Lower lobe of right lung (tissue), 2 donors: ENCODE data around the gene ACVRL1. TPM values are rescaled to one million over a fixed set of nuclear protein-coding genes. Genes with fewer than 3 reads are reported as not detected.

ENCODE experiments used
- ATAC-seq, 2 donors: fragments of 200-7000 bp; cut with Tn5 transposase; one replicate each; pipeline ENCODE4 v1.9.1; 2020 to 2022; ENCODE audit warnings: mild to moderate bottlenecking in 2 of 2, moderate library complexity in 2 of 2
- DNase-seq: peaks from one replicate; pipeline ENCODE4 v3.0.0-alpha.2; 2020
- H3K27ac ChIP-seq: fragments of 200-600 bp; one replicate; pipeline ENCODE4 v1.8.0; 2022
- H3K27me3 ChIP-seq: fragments of 200-600 bp; one replicate; pipeline ENCODE4 v1.8.0; 2022; ENCODE audit warnings: low read depth
- H3K36me3 ChIP-seq: fragments of 200-600 bp; one replicate; pipeline ENCODE4 v1.8.0; 2022; ENCODE audit warnings: mild to moderate bottlenecking
- H3K4me1 ChIP-seq: fragments of 200-600 bp; one replicate; pipeline ENCODE4 v1.8.0; 2022
- H3K4me3 ChIP-seq: fragments of 200-600 bp; one replicate; pipeline ENCODE4 v1.8.0; 2022; ENCODE audit warnings: mild to moderate bottlenecking
- H3K9me3 ChIP-seq: fragments of 200-600 bp; one replicate; pipeline ENCODE4 v1.8.0; 2022
- intact Hi-C: fragments of 100-400 bp; cut with DNase I; formaldehyde crosslinking; loops from one replicate; pipeline ENCODE4 v1.11.0; 2022
- total RNA-seq: library from RNA; stranded (reverse); fragmentation: NEBNext Ultra II Directional; extraction: Animal tissue kit (Norgen Biotek cat#: 25700); gene quantifications from one replicate; pipeline ENCODE4 v1.2.1, GENCODE V29; 2021
- TF ChIP-seq, protein P1 (sequence below): fragments of 200-600 bp; IDR thresholded peaks from one replicate; pipeline ENCODE4 v1.8.0; 2022; ENCODE audit warnings: antibody characterized with exemption, mild to moderate bottlenecking
- donor health status: DM: no; HTN: yes; CAD: no; lungs with severe emphysema.

The ACVRL1 gene
- total RNA-seq, 1 donor from 2014 or later, result 242 TPM

DNA sequence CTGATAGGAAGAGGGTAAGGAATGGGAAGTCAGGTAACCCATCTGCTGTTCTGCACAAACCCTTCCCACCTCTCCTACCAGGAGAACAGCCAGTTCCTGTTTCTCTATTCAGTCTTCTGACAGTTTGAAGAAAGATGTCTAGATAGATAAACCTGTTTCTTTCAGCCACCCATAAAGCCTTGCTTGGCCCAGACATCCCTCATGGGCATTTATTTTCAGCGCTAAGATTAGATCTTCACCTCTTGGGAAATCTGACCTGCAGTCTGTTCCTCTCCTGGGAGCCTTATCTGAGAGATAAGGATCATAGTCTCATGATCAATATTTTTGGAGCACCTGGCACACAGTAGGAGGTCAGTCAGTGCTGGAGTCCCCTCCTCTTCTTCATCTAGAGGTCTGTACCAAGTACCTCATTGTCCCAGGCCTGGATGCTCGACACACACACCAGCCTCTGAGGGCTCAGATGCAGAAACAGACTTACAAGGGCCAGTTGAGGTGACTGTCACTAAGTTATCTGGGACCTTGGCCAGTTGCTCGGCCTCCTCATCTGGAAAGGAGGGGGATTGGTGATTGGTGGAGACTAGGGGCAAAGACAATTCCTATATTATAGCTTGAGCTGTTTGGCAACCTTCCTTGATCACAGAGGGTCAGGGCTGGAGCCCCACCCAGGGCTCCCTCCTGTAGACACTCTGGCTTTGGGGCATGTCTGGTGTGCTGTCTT lies 18.2 kb downstream of the ACVRL1 start:
- TF ChIP-seq, protein P1, sequence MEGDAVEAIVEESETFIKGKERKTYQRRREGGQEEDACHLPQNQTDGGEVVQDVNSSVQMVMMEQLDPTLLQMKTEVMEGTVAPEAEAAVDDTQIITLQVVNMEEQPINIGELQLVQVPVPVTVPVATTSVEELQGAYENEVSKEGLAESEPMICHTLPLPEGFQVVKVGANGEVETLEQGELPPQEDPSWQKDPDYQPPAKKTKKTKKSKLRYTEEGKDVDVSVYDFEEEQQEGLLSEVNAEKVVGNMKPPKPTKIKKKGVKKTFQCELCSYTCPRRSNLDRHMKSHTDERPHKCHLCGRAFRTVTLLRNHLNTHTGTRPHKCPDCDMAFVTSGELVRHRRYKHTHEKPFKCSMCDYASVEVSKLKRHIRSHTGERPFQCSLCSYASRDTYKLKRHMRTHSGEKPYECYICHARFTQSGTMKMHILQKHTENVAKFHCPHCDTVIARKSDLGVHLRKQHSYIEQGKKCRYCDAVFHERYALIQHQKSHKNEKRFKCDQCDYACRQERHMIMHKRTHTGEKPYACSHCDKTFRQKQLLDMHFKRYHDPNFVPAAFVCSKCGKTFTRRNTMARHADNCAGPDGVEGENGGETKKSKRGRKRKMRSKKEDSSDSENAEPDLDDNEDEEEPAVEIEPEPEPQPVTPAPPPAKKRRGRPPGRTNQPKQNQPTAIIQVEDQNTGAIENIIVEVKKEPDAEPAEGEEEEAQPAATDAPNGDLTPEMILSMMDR, result no peak
- DNase-seq, result no peak

DNA sequence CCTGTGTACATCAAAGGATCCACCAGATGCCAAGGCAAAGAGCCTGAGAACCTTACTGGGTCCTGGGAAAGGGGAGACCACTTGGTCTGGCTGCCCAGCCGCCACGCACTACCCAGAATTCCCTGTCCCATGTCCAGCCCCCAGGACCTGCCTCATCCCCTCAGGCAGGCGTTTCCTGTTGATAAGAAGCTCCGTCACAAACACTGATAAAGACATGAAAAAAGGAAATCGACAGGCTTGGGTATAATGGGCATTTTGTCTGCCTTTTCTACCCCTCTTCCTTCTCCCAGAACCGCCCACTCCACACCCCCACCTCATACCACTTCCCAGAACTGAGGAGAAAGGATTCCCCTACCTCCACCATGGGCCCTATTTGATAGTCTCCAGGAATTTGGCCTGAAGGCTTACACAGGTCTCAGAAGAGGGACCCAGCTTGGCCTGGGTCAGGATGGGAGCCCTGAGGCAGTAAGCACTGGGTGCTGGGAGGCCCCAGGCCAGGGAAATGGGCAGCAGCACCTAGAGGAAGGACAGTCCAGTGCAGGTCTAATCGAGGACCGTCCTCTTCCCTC lies 18.8 kb downstream of the ACVRL1 start:
- H3K27me3 ChIP-seq, result no peaks in the 10 kb centered on the region
- intact Hi-C loops, result no loop called here
- H3K4me1 ChIP-seq, result peaks cover 48% of the 10 kb centered on the region
- ATAC-seq (peak; percentile 2 to 22), DNase-seq (no peak)
- peak overlapping the region; percentile 69 for H3K27ac ChIP-seq
- H3K9me3 ChIP-seq, result no peaks in the 10 kb centered on the region
- TF ChIP-seq, protein P1, result no peak
- no peaks in the 10 kb centered on the region for H3K36me3 ChIP-seq
- H3K4me3 ChIP-seq, result no peak overlapping the region

More for the DNA sequence above, 18.2 kb downstream of the ACVRL1 start:
- Histone ChIP-seq H3K9me3 (no peaks in the 10 kb centered on the region), H3K4me1 (peaks cover 48% of the 10 kb centered on the region), H3K27me3 (no peaks in the 10 kb centered on the region), H3K36me3 (peaks cover 5% of the 10 kb centered on the region), H3K4me3 (no peak overlapping the region), H3K27ac (peak overlapping the region; percentile 69)
- no peak for ATAC-seq
- intact Hi-C loops, result no loop called here

DNA sequence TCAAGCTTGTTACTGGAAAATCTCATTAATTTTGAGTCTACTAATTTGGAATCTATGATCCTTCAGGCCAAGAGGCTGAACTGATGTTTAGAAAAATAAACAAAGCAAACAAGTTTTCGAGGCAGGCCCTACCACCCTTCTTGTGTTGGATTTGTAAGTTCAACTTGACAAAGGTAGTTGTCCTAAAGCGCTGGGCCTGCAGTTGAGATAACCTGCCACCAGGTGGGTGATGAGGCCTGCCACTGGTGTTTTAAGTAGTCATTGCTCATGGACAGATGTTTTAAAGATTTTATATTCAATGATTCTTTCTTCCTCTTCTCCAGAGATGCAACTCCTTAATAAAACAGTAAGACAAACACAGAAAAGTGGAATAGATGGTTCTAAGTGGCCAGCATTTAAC lies 19.4 kb downstream of the ACVRL1 start:
- no peaks in the 10 kb centered on the region for H3K36me3 ChIP-seq
- intact Hi-C loops, result no loop called here
- no peak for ATAC-seq
- no peaks in the 10 kb centered on the region for H3K9me3 ChIP-seq
- H3K4me3 ChIP-seq, result no peak overlapping the region
- no peaks in the 10 kb centered on the region for H3K27me3 ChIP-seq
- peak overlapping the region; percentile 69 for H3K27ac ChIP-seq
- peaks cover 48% of the 10 kb centered on the region for H3K4me1 ChIP-seq
- TF ChIP-seq, protein P1, result peak; percentile 56
- DNase-seq, result no peak

DNA sequence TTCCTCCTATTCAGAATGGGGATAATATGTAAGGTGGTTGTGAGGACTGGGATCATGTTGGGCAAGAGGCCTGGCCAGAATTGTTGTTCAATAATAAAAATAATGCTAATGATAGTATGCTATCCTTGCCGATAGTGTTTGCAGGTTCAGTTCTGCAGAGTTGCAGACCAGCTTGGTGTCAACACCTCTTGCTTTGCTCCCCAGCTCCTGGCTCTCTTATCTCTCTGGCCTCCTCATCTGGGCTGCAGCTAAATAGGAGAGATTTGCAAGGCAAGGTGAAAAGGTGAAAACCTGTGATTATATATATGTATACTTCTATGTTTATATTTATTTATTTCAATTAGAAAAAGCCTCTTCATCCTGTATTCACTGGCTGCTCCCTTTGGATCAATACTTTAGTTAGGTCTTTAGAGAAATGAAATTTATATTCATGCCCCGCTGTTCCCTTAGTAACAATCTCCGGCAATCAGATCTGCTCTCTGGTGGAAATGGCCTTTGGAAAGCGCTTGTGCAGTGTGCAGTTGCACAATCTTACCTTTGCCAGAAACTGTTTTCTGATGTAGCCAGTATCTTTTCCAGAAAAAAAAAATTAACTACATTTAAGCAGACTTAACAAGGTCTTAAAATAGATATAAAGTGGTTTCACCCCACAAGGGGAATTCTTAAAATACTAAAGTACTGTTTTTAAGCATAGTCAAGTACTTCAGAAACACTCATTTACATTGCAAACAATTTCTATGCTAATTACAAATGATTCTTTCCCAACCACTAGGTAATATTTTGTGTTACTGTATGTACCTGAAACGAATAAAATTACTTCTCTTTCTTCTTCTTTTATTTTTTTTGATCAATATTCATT lies 25.1 kb downstream of the ACVRL1 start:
- ATAC-seq (peak; percentile 76 to 83), DNase-seq (no peak)
- Histone ChIP-seq H3K4me3 (no peak overlapping the region), H3K27me3 (no peaks in the 10 kb centered on the region), H3K36me3 (no peaks in the 10 kb centered on the region), H3K4me1 (no peaks in the 10 kb centered on the region), H3K9me3 (no peaks in the 10 kb centered on the region), H3K27ac (no peak overlapping the region)
- intact Hi-C loops, result no loop called here
- TF ChIP-seq, protein P1, result no peak

DNA sequence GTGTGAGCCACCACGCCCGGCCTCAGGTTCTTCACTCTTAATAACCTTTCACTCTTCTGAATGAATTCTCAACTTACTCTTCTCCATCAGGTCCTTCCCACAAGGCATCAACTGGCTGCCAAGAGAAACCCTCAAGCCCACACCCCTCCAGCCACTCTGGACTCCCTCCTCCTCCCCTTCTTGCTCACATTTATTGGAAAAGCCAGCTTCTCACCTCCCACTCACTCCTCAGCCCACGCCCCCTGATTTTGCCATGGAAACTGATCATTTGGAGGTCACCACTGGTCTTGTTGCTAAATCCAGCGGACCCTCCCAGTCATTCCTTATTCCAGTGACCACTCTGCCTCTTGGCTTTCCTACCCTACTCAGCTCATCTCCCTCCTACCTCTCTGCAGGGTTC lies 26.8 kb downstream of the ACVRL1 start:
- H3K27me3 ChIP-seq, result no peaks in the 10 kb centered on the region
- no peak overlapping the region for H3K4me3 ChIP-seq
- H3K36me3 ChIP-seq, result no peaks in the 10 kb centered on the region
- DNase-seq, result no peak
- intact Hi-C loops, result no loop called here
- no peaks in the 10 kb centered on the region for H3K9me3 ChIP-seq
- TF ChIP-seq, protein P1, result no peak
- H3K27ac ChIP-seq, result no peak overlapping the region
- H3K4me1 ChIP-seq, result no peaks in the 10 kb centered on the region
- ATAC-seq, result no peak
